K562 (cell line): Measurements from ENCODE around the gene ACOX1. TPM values are rescaled to one million over a fixed set of nuclear protein-coding genes. Genes with fewer than 3 reads are reported as not detected.

Source experiments
- E2F3 ChIP-seq: fragments of 250-450 bp; sonication (Bioruptor Pico); IDR thresholded peaks from 2 replicates; pipeline ENCODE4 v1.4.0; 2020; ENCODE audit warnings: mild to moderate bottlenecking
- ETV5 ChIP-seq: sonication (generic); formaldehyde crosslinking; IDR thresholded peaks from 2 replicates; pipeline ENCODE4 v1.4.0; 2020; ENCODE audit warnings: low read depth, mild to moderate bottlenecking, missing genetic modification reagents
- FOS ChIP-seq: IDR thresholded peaks from 3 replicates; pipeline ENCODE4 v1.6.1; 2011; ENCODE audit not compliant: insufficient read length; ENCODE audit errors: extremely low read depth
- MBD2 ChIP-seq: sonication (generic); IDR thresholded peaks from 2 replicates; pipeline ENCODE4 v1.6.1; 2016; ENCODE audit warnings: low read depth, borderline replicate concordance
- MTA3 ChIP-seq: fragments of 450-650 bp; formaldehyde crosslinking; IDR thresholded peaks from 2 replicates; pipeline ENCODE4 v1.6.1; 2017; ENCODE audit warnings: mild to moderate bottlenecking, borderline replicate concordance
- MYNN ChIP-seq, 2 experiments: sonication (generic); formaldehyde crosslinking in 1 of 2; IDR thresholded peaks; 2 replicates each; pipeline versions ENCODE4 v1.5.0 to v1.6.1; 2016 to 2020; ENCODE audit warnings: antibody characterized with exemption in 1 of 2, missing genetic modification reagents in 1 of 2
- NCOA4 ChIP-seq: fragments of 450-650 bp; IDR thresholded peaks from 2 replicates; pipeline ENCODE4 v1.6.1; 2018; ENCODE audit warnings: mild to moderate bottlenecking; ENCODE audit not compliant: partially characterized antibody
- PTTG1 ChIP-seq: fragments of 450-650 bp; IDR thresholded peaks from 2 replicates; pipeline ENCODE4 v1.6.1; 2016; ENCODE audit warnings: low read depth, mild to moderate bottlenecking, missing genetic modification characterization, missing compliant biosample characterization
- RBM22 ChIP-seq: fragments of 200-400 bp; formaldehyde crosslinking; IDR thresholded peaks from 2 replicates; pipeline ENCODE4 v1.6.1; 2018; ENCODE audit warnings: low read length, low read depth; ENCODE audit not compliant: poor library complexity, severe bottlenecking
- SAFB2 ChIP-seq: fragments of 200-400 bp; formaldehyde crosslinking; IDR thresholded peaks from 2 replicates; pipeline ENCODE4 v1.6.1; 2018; ENCODE audit warnings: borderline replicate concordance, low read length, low read depth, moderate library complexity; ENCODE audit not compliant: severe bottlenecking
- SMAD2 ChIP-seq: fragments of 150-350 bp; IDR thresholded peaks from 2 replicates; pipeline ENCODE4 v1.6.1; 2014; ENCODE audit warnings: low read depth, mild to moderate bottlenecking, low read length
- YBX1 ChIP-seq: fragments of 450-650 bp; IDR thresholded peaks from 2 replicates; pipeline ENCODE4 v1.7.1; 2016; ENCODE audit warnings: mild to moderate bottlenecking
- ZNF354B ChIP-seq: fragments of 250-450 bp; sonication (Bioruptor Pico); IDR thresholded peaks from 2 replicates; pipeline ENCODE4 v1.4.0; 2020
- polyA plus RNA-seq, 8 experiments: library from polyadenylated mRNA; depleted of rRNA in 4 of 8; stranded (reverse) in 5 of 8; unstranded in 3 of 8; fragments of >200 nt; fragmentation: Nextera tagmentation in 2 of 8; fragmentation: Illumina TruSeq in 1 of 8; extraction: Ambion mirVana in 2 of 8; extraction: Trizol in 1 of 8; gene quantifications; 2 replicates each; pipeline versions ENCODE4 v1.2.1 to v1.2.3, GENCODE V29; 2011 to 2014; ENCODE audit warnings: inconsistent platforms in 1 of 8, missing spikeins in 1 of 8
- total RNA-seq, 7 experiments: library from RNA; depleted of rRNA in 6 of 7; stranded (reverse); fragments of >200 nt in 6 of 7; fragmentation: Illumina TruSeq in 2 of 7; extraction: Trizol in 2 of 7; gene quantifications; 2 replicates each; pipeline versions ENCODE4 v1.2.1 to v1.2.3, GENCODE V29; 2011 to 2021; ENCODE audit warnings: low replicate concordance in 1 of 7
- TF ChIP-seq, protein P1 (sequence below): fragments of 450-650 bp; IDR thresholded peaks from 2 replicates; pipeline ENCODE4 v1.6.1; 2016; ENCODE audit warnings: mild to moderate bottlenecking, moderate library complexity
- TF ChIP-seq, protein P2 (sequence below): fragments of 450-650 bp; IDR thresholded peaks from 2 replicates; pipeline ENCODE4 v1.6.1; 2016; ENCODE audit warnings: mild to moderate bottlenecking

ACOX1 gene
- total and polyA plus RNA-seq, 9 of the 15 experiments (the other 6 are each of a cell fraction or from before 2014, with no cell fraction given): 7.8 to 24.1 (median 14.5) TPM

- TF ChIP-seq, protein P1, sequence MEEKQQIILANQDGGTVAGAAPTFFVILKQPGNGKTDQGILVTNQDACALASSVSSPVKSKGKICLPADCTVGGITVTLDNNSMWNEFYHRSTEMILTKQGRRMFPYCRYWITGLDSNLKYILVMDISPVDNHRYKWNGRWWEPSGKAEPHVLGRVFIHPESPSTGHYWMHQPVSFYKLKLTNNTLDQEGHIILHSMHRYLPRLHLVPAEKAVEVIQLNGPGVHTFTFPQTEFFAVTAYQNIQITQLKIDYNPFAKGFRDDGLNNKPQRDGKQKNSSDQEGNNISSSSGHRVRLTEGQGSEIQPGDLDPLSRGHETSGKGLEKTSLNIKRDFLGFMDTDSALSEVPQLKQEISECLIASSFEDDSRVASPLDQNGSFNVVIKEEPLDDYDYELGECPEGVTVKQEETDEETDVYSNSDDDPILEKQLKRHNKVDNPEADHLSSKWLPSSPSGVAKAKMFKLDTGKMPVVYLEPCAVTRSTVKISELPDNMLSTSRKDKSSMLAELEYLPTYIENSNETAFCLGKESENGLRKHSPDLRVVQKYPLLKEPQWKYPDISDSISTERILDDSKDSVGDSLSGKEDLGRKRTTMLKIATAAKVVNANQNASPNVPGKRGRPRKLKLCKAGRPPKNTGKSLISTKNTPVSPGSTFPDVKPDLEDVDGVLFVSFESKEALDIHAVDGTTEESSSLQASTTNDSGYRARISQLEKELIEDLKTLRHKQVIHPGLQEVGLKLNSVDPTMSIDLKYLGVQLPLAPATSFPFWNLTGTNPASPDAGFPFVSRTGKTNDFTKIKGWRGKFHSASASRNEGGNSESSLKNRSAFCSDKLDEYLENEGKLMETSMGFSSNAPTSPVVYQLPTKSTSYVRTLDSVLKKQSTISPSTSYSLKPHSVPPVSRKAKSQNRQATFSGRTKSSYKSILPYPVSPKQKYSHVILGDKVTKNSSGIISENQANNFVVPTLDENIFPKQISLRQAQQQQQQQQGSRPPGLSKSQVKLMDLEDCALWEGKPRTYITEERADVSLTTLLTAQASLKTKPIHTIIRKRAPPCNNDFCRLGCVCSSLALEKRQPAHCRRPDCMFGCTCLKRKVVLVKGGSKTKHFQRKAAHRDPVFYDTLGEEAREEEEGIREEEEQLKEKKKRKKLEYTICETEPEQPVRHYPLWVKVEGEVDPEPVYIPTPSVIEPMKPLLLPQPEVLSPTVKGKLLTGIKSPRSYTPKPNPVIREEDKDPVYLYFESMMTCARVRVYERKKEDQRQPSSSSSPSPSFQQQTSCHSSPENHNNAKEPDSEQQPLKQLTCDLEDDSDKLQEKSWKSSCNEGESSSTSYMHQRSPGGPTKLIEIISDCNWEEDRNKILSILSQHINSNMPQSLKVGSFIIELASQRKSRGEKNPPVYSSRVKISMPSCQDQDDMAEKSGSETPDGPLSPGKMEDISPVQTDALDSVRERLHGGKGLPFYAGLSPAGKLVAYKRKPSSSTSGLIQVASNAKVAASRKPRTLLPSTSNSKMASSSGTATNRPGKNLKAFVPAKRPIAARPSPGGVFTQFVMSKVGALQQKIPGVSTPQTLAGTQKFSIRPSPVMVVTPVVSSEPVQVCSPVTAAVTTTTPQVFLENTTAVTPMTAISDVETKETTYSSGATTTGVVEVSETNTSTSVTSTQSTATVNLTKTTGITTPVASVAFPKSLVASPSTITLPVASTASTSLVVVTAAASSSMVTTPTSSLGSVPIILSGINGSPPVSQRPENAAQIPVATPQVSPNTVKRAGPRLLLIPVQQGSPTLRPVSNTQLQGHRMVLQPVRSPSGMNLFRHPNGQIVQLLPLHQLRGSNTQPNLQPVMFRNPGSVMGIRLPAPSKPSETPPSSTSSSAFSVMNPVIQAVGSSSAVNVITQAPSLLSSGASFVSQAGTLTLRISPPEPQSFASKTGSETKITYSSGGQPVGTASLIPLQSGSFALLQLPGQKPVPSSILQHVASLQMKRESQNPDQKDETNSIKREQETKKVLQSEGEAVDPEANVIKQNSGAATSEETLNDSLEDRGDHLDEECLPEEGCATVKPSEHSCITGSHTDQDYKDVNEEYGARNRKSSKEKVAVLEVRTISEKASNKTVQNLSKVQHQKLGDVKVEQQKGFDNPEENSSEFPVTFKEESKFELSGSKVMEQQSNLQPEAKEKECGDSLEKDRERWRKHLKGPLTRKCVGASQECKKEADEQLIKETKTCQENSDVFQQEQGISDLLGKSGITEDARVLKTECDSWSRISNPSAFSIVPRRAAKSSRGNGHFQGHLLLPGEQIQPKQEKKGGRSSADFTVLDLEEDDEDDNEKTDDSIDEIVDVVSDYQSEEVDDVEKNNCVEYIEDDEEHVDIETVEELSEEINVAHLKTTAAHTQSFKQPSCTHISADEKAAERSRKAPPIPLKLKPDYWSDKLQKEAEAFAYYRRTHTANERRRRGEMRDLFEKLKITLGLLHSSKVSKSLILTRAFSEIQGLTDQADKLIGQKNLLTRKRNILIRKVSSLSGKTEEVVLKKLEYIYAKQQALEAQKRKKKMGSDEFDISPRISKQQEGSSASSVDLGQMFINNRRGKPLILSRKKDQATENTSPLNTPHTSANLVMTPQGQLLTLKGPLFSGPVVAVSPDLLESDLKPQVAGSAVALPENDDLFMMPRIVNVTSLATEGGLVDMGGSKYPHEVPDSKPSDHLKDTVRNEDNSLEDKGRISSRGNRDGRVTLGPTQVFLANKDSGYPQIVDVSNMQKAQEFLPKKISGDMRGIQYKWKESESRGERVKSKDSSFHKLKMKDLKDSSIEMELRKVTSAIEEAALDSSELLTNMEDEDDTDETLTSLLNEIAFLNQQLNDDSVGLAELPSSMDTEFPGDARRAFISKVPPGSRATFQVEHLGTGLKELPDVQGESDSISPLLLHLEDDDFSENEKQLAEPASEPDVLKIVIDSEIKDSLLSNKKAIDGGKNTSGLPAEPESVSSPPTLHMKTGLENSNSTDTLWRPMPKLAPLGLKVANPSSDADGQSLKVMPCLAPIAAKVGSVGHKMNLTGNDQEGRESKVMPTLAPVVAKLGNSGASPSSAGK: peak; percentile 75
- no peak for TF ChIP-seq FOS
- TF ChIP-seq RBM22: peak; percentile 89
- peak; percentile 88 for TF ChIP-seq ETV5 (CRISPR knock-in tag)
- TF ChIP-seq SAFB2: no peak
- TF ChIP-seq YBX1: no peak
- TF ChIP-seq PTTG1 (tag): no peak
- TF ChIP-seq SMAD2: no peak
- TF ChIP-seq NCOA4: no peak
- TF ChIP-seq MYNN (IDR thresholded peaks at IDR 0.05): no peak
- no peak for TF ChIP-seq MYNN (CRISPR knock-in tag; IDR thresholded peaks at IDR 0.05)
- TF ChIP-seq MBD2: peak; percentile 82
- peak; percentile 88; the same call in 1 of the 2 replicates for TF ChIP-seq E2F3 (CRISPR knock-in tag)
- TF ChIP-seq MTA3: no peak
- TF ChIP-seq ZNF354B (CRISPR knock-in tag): no peak
- TF ChIP-seq, protein P2, sequence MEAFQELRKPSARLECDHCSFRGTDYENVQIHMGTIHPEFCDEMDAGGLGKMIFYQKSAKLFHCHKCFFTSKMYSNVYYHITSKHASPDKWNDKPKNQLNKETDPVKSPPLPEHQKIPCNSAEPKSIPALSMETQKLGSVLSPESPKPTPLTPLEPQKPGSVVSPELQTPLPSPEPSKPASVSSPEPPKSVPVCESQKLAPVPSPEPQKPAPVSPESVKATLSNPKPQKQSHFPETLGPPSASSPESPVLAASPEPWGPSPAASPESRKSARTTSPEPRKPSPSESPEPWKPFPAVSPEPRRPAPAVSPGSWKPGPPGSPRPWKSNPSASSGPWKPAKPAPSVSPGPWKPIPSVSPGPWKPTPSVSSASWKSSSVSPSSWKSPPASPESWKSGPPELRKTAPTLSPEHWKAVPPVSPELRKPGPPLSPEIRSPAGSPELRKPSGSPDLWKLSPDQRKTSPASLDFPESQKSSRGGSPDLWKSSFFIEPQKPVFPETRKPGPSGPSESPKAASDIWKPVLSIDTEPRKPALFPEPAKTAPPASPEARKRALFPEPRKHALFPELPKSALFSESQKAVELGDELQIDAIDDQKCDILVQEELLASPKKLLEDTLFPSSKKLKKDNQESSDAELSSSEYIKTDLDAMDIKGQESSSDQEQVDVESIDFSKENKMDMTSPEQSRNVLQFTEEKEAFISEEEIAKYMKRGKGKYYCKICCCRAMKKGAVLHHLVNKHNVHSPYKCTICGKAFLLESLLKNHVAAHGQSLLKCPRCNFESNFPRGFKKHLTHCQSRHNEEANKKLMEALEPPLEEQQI: no peak
Observed at GRCh38 chr17:75940727-75941441, 38.1 kb downstream of the ACOX1 start, which contains the start of gene FBF1 (continued).
